ENCODE results near the gene RPS6KA4. TPM values are rescaled to one million over a fixed set of nuclear protein-coding genes. Genes with fewer than 3 reads are reported as not detected.

Gene RPS6KA4
- total and polyA plus RNA-seq, 2 of the 13 experiments (the other 11 are each of a cell fraction or from before 2014, with no cell fraction given): 8.9 to 14.2 TPM

DNA sequence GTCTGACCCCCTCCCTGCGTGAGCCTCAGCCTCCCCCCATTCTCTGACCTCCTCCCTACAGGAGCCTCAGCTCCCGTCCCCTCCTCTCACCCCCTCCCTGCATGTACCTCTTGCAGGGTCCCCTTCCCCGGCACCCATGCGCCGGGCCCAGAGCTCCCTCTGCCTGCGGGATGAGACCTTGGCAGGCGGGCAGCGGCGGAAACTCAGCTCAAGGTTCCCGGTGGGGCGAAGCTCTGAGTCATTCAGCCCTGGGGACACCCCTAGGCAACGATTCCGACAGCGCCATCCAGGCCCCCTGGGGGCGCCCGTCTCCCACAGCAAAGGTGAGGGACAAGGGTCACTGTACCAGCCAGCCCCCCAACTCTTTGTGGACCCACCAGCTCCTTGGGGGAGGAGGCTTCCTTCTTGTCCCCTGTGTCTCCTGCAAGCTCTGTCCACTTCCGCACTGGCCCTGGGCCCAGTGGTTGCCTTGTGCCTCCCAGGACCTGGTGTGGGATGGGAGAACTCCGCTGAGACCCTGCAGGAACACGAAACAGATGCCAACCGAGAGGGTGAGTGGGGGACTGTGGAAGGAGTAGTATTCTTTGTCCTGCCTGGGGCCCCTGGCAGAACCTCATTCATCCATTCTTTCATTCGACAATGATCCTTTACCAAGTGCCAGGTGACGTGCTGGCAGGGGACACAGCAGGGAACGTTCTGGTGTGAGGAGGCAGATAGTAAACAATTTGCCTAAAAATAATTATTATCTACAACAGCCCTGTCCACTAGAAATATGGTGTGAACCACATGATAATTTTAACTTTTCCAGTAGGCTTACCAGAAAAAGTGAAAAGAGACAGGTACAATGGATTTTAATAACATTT lies 3.7 kb upstream of the RPS6KA4 start (continued):
- TF ChIP-seq, protein P1, sequence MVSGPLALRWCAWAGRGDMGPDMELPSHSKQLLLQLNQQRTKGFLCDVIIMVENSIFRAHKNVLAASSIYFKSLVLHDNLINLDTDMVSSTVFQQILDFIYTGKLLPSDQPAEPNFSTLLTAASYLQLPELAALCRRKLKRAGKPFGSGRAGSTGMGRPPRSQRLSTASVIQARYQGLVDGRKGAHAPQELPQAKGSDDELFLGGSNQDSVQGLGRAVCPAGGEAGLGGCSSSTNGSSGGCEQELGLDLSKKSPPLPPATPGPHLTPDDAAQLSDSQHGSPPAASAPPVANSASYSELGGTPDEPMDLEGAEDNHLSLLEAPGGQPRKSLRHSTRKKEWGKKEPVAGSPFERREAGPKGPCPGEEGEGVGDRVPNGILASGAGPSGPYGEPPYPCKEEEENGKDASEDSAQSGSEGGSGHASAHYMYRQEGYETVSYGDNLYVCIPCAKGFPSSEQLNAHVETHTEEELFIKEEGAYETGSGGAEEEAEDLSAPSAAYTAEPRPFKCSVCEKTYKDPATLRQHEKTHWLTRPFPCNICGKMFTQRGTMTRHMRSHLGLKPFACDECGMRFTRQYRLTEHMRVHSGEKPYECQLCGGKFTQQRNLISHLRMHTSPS (CRISPR knock-in tag; IDR thresholded peaks at IDR 0.05; ENCODE audit: low read depth): peak; percentile 62; the same call in 1 of the 2 replicates
- TF ChIP-seq PHB2 (IDR thresholded peaks at IDR 0.05; ENCODE audit: partially characterized antibody) (no peak), AGO1 (IDR thresholded peaks at IDR 0.05; ENCODE audit: low read depth, low read length, poor library complexity, severe bottlenecking) (peak; percentile 59), PAF1 (CRISPR knock-in tag; IDR thresholded peaks at IDR 0.05) (no peak), JUN (CRISPR knock-in tag; IDR thresholded peaks at IDR 0.05) (no peak), ZNF724P (CRISPR knock-in tag; IDR thresholded peaks at IDR 0.05; ENCODE audit: borderline replicate concordance) (peak; percentile 40; the same call in 1 of the 2 replicates), NR2F6 (IDR thresholded peaks at IDR 0.05) (peak; percentile 72), NR2F6 (CRISPR knock-in tag; IDR thresholded peaks at IDR 0.05) (peak; percentile 77), ATAD3A (CRISPR knock-in tag; IDR thresholded peaks at IDR 0.05) (no peak), ZNF367 (CRISPR knock-in tag; IDR thresholded peaks at IDR 0.05; ENCODE audit: borderline replicate concordance) (no peak), GTF2F1 (IDR thresholded peaks at IDR 0.05; ENCODE audit: low read length) (no peak), THAP11 (CRISPR knock-in tag; IDR thresholded peaks at IDR 0.05) (peak; percentile 57), NFKBIZ (CRISPR knock-in tag; IDR thresholded peaks at IDR 0.05) (0 out of 2 replicates have a peak, but pooled peaks have one; percentile 17), ZNF484 (CRISPR knock-in tag; IDR thresholded peaks at IDR 0.05; ENCODE audit: borderline replicate concordance, low read depth) (no peak), FOXK1 (CRISPR knock-in tag; IDR thresholded peaks at IDR 0.05; ENCODE audit: borderline replicate concordance, low read depth) (no peak), ZNF891 (CRISPR knock-in tag; IDR thresholded peaks at IDR 0.05) (peak; percentile 99)
- TF ChIP-seq, protein P2, sequence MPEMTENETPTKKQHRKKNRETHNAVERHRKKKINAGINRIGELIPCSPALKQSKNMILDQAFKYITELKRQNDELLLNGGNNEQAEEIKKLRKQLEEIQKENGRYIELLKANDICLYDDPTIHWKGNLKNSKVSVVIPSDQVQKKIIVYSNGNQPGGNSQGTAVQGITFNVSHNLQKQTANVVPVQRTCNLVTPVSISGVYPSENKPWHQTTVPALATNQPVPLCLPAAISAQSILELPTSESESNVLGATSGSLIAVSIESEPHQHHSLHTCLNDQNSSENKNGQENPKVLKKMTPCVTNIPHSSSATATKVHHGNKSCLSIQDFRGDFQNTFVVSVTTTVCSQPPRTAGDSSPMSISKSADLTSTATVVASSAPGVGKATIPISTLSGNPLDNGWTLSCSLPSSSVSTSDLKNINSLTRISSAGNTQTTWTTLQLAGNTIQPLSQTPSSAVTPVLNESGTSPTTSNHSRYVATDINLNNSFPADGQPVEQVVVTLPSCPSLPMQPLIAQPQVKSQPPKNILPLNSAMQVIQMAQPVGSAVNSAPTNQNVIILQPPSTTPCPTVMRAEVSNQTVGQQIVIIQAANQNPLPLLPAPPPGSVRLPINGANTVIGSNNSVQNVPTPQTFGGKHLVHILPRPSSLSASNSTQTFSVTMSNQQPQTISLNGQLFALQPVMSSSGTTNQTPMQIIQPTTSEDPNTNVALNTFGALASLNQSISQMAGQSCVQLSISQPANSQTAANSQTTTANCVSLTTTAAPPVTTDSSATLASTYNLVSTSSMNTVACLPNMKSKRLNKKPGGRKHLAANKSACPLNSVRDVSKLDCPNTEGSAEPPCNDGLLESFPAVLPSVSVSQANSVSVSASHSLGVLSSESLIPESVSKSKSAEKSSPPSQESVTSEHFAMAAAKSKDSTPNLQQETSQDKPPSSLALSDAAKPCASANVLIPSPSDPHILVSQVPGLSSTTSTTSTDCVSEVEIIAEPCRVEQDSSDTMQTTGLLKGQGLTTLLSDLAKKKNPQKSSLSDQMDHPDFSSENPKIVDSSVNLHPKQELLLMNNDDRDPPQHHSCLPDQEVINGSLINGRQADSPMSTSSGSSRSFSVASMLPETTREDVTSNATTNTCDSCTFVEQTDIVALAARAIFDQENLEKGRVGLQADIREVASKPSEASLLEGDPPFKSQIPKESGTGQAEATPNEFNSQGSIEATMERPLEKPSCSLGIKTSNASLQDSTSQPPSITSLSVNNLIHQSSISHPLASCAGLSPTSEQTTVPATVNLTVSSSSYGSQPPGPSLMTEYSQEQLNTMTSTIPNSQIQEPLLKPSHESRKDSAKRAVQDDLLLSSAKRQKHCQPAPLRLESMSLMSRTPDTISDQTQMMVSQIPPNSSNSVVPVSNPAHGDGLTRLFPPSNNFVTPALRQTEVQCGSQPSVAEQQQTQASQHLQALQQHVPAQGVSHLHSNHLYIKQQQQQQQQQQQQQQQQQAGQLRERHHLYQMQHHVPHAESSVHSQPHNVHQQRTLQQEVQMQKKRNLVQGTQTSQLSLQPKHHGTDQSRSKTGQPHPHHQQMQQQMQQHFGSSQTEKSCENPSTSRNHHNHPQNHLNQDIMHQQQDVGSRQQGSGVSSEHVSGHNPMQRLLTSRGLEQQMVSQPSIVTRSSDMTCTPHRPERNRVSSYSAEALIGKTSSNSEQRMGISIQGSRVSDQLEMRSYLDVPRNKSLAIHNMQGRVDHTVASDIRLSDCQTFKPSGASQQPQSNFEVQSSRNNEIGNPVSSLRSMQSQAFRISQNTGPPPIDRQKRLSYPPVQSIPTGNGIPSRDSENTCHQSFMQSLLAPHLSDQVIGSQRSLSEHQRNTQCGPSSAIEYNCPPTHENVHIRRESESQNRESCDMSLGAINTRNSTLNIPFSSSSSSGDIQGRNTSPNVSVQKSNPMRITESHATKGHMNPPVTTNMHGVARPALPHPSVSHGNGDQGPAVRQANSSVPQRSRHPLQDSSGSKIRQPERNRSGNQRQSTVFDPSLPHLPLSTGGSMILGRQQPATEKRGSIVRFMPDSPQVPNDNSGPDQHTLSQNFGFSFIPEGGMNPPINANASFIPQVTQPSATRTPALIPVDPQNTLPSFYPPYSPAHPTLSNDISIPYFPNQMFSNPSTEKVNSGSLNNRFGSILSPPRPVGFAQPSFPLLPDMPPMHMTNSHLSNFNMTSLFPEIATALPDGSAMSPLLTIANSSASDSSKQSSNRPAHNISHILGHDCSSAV (CRISPR knock-in tag; IDR thresholded peaks at IDR 0.05; ENCODE audit: borderline replicate concordance): no peak
- TF ChIP-seq, protein P3, sequence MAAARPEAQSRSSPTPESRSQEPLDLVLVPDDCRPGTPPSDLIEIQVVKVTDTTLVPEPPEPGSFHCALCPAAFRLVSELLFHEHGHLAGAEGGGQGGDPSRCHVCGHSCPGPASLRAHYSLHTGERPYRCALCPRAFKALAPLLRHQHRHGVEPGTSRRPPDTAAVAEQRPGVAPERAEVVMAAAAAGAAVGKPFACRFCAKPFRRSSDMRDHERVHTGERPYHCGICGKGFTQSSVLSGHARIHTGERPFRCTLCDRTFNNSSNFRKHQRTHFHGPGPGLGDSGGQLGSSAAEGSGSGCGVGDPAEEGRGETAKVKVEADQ (CRISPR knock-in tag; IDR thresholded peaks at IDR 0.05; ENCODE audit: borderline replicate concordance): no peak
